ENCODE data around the gene FXYD5. TPM values are rescaled to one million over a fixed set of nuclear protein-coding genes. Genes with fewer than 3 reads are reported as not detected.
A peak's percentile ranks its signal among the peaks of the same experiment; 100 is the strongest.
"Not testable (repeated sequence)": the region's sequence is repeated elsewhere in the genome, so short reads cannot be mapped to it uniquely, and the experiment has no call there.

FXYD5 gene
- total RNA-seq, 1 donor from 2014 or later = 23.5 TPM

GRCh38 chr19:35196861-35197260, 42.3 kb downstream of the FXYD5 start:
- DNase-seq (ENCODE audit: missing footprints); intact Hi-C loops (cut with DNase I): not testable (repeated sequence)

GRCh38 chr19:35199481-35199880, 44.9 kb downstream of the FXYD5 start:
- intact Hi-C loops (cut with DNase I) = no loop called here
- no peak for ATAC-seq
- no peak for DNase-seq (ENCODE audit: missing footprints)

More at GRCh38 chr19:35196861-35197260, 42.3 kb downstream of the FXYD5 start:
- not testable (repeated sequence) for ATAC-seq

- DNase-seq (ENCODE audit: missing footprints) = no peak
- intact Hi-C loops (cut with DNase I) = no loop called here
- ATAC-seq = no peak
Measured at GRCh38 chr19:35202722-35203688, 48.5 kb downstream of the FXYD5 start.

- peak; percentile 48 for ATAC-seq
- intact Hi-C loops (cut with DNase I) = no loop called here
- DNase-seq (ENCODE audit: missing footprints) = no peak
Measured at GRCh38 chr19:35204799-35205732, 50.5 kb downstream of the FXYD5 start.

GRCh38 chr19:35205733-35206323, 51.3 kb downstream of the FXYD5 start:
- ATAC-seq (no peak), DNase-seq (ENCODE audit: missing footprints) (no peak)
- intact Hi-C loops (cut with DNase I) = no loop called here

- no peak for DNase-seq (ENCODE audit: missing footprints)
- no peak for ATAC-seq
- intact Hi-C loops (cut with DNase I) = no loop called here
Measured at GRCh38 chr19:35206379-35206778, 51.8 kb downstream of the FXYD5 start.

GRCh38 chr19:35206855-35207254, 52.3 kb downstream of the FXYD5 start:
- no peak for DNase-seq (ENCODE audit: missing footprints)
- intact Hi-C loops (cut with DNase I) = no loop called here
- ATAC-seq = no peak

- ATAC-seq (no peak), DNase-seq (ENCODE audit: missing footprints) (no peak)
- intact Hi-C loops (cut with DNase I) = no loop called here
Measured at GRCh38 chr19:35207391-35207871, 52.9 kb downstream of the FXYD5 start.

GRCh38 chr19:35208121-35208520, 53.6 kb downstream of the FXYD5 start:
- intact Hi-C loops (cut with DNase I) = no loop called here
- ATAC-seq = no peak
- DNase-seq (ENCODE audit: missing footprints) = no peak

GRCh38 chr19:35209646-35210045, 55.1 kb downstream of the FXYD5 start:
- no peak for ATAC-seq
- intact Hi-C loops (cut with DNase I) = loop anchor here (5.0 kb wide), 1 partner anchor 58 kb away; the partner anchor contains the start of gene USF2
- no peak for DNase-seq (ENCODE audit: missing footprints)

GRCh38 chr19:35211545-35212230, 57.2 kb downstream of the FXYD5 start:
- peak; percentile 76 for DNase-seq (ENCODE audit: missing footprints)
- ATAC-seq = peak; percentile 42
- intact Hi-C loops (cut with DNase I) = loop anchor here (5.0 kb wide), 1 partner anchor 56 kb away; the partner anchor contains the start of gene USF2

GRCh38 chr19:35212241-35212640, 57.7 kb downstream of the FXYD5 start:
- no peak for DNase-seq (ENCODE audit: missing footprints)
- no peak for ATAC-seq
- intact Hi-C loops (cut with DNase I) = loop anchor here (5.0 kb wide), 1 partner anchor 55 kb away; the partner anchor contains the start of gene USF2

- intact Hi-C loops (cut with DNase I) = loop anchor here (5.0 kb wide), 1 partner anchor 53 kb away; the partner anchor contains the start of gene USF2
- ATAC-seq (peak; percentile 74), DNase-seq (ENCODE audit: missing footprints) (no peak)
Measured at GRCh38 chr19:35213663-35214632, 59.4 kb downstream of the FXYD5 start.

GRCh38 chr19:35214766-35215422, 60.4 kb downstream of the FXYD5 start:
- DNase-seq (ENCODE audit: missing footprints) = no peak
- intact Hi-C loops (cut with DNase I) = loop anchor here (5.0 kb wide), 1 partner anchor 52 kb away; the partner anchor contains the start of gene USF2
- ATAC-seq = no peak

GRCh38 chr19:35216016-35216832, 61.7 kb downstream of the FXYD5 start:
- DNase-seq (ENCODE audit: missing footprints) (no peak), ATAC-seq (no peak)
- intact Hi-C loops (cut with DNase I) = no loop called here

All from Right ventricle myocardium inferior (tissue), 1 donor.